Brain microvascular endothelial cell (primary cell): ENCODE measurements around the gene GLB1L2.

Experiments
- DNase-seq: peaks from one replicate; pipeline ENCODE4 v3.0.0-alpha.2; 2020
- H3K27ac ChIP-seq: fragments of 250-450 bp; sonication (Bioruptor Pico); 2 replicates; pipeline ENCODE4 v1.5.1; 2020; ENCODE audit warnings: mild to moderate bottlenecking, moderate library complexity
- H3K27me3 ChIP-seq: fragments of 250-450 bp; sonication (Bioruptor Pico); replicated peaks from 2 replicates; pipeline ENCODE4 v1.5.1; 2020; ENCODE audit warnings: mild to moderate bottlenecking
- H3K36me3 ChIP-seq: fragments of 250-450 bp; sonication (Bioruptor Pico); replicated peaks from 2 replicates; pipeline ENCODE4 v1.5.1; 2020; ENCODE audit warnings: mild to moderate bottlenecking
- H3K4me3 ChIP-seq: 2 replicates; pipeline ENCODE4 v1.5.1; 2011; ENCODE audit warnings: low read depth, mild to moderate bottlenecking, control low read depth, low read length, moderate library complexity
- in situ Hi-C: cut with HindIII; loops from 2 replicates; pipeline ENCODE4 v1.10.0; 2017; ENCODE audit warnings: low sequenced_read_pairs, low pct_ligation_motif_present
- TF ChIP-seq, protein P1 (sequence below): IDR thresholded peaks from 2 replicates; pipeline ENCODE4 v1.5.1; 2011; ENCODE audit warnings: low read depth, mild to moderate bottlenecking, moderate library complexity, low read length, control low read depth, inconsistent platforms; ENCODE audit errors: missing control alignments

Gene GLB1L2

DNA sequence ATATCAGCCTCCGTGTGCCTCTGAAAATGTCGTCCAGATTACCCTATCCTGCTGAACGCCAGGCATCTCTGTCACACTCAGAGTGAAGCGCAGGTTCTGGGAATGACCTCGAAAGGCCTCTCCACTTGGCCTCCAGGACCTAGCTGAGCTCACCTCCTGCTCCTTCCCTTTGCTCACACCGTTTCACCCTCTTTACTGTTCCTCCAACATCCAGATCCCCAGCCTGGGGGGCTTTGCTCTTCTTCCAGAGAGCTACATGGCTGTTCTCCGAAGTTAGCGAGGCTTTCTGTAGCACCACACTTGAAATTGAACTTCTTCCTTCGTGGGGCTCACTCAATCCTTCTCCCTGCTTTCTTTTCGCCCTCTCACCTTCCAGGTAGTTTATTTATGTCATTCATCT is 27.9 kb downstream of the GLB1L2 start:
- Histone ChIP-seq H3K27me3 (no peaks in the 10 kb centered on the region), H3K27ac (no peak overlapping the region), H3K36me3 (no peaks in the 10 kb centered on the region), H3K4me3 (no peak overlapping the region)
- in situ Hi-C loops: no loop called here
- TF ChIP-seq, protein P1, sequence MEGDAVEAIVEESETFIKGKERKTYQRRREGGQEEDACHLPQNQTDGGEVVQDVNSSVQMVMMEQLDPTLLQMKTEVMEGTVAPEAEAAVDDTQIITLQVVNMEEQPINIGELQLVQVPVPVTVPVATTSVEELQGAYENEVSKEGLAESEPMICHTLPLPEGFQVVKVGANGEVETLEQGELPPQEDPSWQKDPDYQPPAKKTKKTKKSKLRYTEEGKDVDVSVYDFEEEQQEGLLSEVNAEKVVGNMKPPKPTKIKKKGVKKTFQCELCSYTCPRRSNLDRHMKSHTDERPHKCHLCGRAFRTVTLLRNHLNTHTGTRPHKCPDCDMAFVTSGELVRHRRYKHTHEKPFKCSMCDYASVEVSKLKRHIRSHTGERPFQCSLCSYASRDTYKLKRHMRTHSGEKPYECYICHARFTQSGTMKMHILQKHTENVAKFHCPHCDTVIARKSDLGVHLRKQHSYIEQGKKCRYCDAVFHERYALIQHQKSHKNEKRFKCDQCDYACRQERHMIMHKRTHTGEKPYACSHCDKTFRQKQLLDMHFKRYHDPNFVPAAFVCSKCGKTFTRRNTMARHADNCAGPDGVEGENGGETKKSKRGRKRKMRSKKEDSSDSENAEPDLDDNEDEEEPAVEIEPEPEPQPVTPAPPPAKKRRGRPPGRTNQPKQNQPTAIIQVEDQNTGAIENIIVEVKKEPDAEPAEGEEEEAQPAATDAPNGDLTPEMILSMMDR: no peak
- DNase-seq: no peak

DNA sequence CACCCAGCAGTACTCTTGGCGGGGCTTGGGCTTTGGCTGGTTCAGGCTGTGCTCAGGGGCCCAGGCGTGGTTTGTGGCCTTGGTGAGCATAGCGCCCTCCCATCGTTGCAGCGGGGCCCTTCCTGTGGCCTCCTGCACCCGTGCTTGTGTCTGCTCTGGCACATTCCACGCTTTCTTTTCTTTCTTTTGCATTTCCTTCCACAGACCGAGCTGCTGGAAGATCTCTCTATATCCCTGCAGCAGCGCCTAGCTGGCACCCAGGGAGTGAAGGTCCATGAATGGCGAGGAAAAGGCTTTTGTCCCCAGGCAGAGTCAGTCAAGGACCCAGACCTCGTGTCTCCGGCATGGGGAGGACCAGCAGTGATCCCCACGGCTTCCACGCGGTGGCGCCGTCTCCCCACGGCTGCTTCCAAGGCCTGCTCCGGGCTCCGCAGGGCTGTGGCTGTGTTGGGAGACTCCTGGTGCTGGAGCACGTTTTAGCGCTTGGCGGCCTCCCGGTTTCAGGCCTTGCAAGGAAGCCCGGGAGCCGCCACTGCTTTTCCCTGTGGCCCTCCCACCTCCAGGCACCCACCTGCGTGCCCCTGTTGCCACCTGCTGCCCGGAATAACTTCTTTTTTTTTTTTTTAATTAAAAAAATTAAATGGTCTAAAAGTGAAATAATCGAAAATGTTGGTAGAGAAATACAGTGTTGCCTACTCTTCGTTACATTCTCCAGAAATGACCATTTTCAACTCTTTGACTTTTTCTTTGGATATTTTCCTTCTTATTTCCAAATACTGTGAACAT is 28.5 kb downstream of the GLB1L2 start:
- H3K27me3 ChIP-seq: no peaks in the 10 kb centered on the region
- H3K36me3 ChIP-seq: no peaks in the 10 kb centered on the region
- no peak overlapping the region for H3K27ac ChIP-seq
- in situ Hi-C loops: no loop called here
- DNase-seq: peak; percentile 72
- TF ChIP-seq, protein P1: peak; percentile 81
- H3K4me3 ChIP-seq: no peak overlapping the region

DNA sequence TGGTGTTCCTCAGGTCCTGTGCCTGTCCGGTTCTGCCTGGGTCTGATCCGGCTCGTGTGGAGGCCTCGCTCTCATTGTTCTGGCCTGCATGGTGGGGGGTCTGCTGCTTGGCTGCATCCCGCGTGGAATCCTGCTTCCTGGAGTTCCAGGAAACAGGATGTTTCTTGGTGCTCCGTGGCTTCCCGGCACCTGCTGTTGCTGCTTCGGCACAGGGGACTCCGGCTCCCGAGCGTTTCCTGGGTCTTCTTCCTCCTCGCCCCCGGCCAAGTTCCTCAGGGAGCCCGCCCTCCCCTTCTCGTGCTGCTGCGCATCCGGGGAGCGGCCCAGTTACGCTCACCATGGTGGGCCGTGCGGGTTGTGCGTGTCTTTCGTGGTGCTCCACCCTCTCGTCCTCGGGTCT is 29.9 kb downstream of the GLB1L2 start:
- Histone ChIP-seq H3K4me3 (no peak overlapping the region), H3K27me3 (no peaks in the 10 kb centered on the region), H3K36me3 (no peaks in the 10 kb centered on the region), H3K27ac (no peak overlapping the region)
- TF ChIP-seq, protein P1: no peak
- in situ Hi-C loops: no loop called here
- DNase-seq: no peak

DNA sequence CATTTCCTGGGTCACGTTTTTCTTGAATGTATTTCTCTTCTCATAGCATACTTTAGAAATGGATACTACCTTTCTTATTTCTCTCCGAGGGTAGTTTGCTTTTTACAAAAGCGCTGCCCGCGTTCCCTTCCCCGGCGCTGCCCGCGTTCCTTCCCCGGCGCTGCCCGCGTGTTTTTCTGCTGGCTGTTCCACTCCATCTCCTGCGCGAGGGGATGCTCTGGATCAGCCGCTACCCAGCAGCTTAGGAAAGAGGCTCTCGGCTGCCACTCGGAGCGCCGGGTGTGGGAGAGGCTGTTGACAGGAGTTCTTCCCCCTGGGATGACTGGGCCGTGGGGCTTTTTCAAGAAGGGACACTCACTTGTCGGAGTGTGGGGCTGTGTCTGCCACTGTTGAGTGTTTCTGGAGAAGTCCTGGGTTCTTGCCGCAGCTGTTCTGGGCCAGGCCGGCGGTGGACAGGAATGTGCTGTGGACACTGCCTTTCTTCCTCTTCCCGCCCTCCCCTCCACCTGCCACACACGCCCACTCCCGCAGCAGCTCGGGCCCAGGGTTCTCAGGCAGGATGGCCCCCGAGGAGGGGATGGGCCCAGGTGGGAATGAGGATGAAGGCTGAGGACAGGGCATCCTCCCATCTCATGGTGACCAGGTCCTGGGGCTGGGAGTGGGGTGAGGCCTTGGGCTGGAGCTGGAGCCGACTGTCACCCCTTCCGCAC is 30.6 kb downstream of the GLB1L2 start:
- DNase-seq: no peak
- Histone ChIP-seq H3K27me3 (no peaks in the 10 kb centered on the region), H3K36me3 (no peaks in the 10 kb centered on the region), H3K27ac (no peak overlapping the region), H3K4me3 (no peak overlapping the region)
- TF ChIP-seq, protein P1: no peak
- in situ Hi-C loops: no loop called here

DNA sequence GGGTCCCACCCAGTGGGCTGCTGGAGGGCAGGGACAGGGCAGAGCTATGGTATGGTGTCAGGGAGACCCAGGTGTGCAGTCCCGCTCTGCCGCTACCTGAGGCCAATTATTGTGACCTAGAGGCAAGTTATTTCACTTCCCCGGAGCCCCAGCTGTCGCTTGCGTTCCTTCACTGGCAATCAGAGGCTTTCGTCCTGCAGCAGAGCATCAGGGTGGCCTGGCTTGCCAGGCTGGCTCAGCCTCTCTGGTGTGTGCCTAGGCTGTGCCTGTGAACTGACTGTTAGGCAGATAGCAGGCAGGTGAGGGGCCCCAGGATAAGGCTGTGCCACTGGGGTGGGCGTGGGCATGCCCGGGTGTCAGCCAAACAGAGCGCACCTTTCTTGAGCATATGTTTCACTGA is 31.4 kb downstream of the GLB1L2 start:
- no peaks in the 10 kb centered on the region for H3K27me3 ChIP-seq
- in situ Hi-C loops: no loop called here
- H3K27ac ChIP-seq: no peak overlapping the region
- DNase-seq: no peak
- TF ChIP-seq, protein P1: no peak
- H3K36me3 ChIP-seq: no peaks in the 10 kb centered on the region
- no peak overlapping the region for H3K4me3 ChIP-seq
